HG03520 (cell line): Measurements from ENCODE around the gene CCDC85C.

ENCODE experiments used
- ATAC-seq: cut with Tn5 transposase; IDR thresholded peaks from one replicate; pipeline ENCODE4 v1.9.1; 2021; ENCODE audit warnings: mild to moderate bottlenecking, moderate library complexity; ENCODE audit not compliant: unreplicated experiment

The CCDC85C gene

GRCh38 chr14:99524804-99525698 is 79.0 kb downstream of the CCDC85C start:
- no peak for ATAC-seq

GRCh38 chr14:99524091-99524661 is 79.8 kb downstream of the CCDC85C start:
- no peak for ATAC-seq

- no peak for ATAC-seq
Measured at GRCh38 chr14:99523704-99524055, 80.3 kb downstream of the CCDC85C start.

GRCh38 chr14:99522934-99523703 is 80.9 kb downstream of the CCDC85C start:
- ATAC-seq: no peak

GRCh38 chr14:99522457-99522891 is 81.5 kb downstream of the CCDC85C start:
- no peak for ATAC-seq

GRCh38 chr14:99522025-99522401 is 82.0 kb downstream of the CCDC85C start:
- ATAC-seq: no peak

GRCh38 chr14:99521176-99522024 is 82.6 kb downstream of the CCDC85C start:
- ATAC-seq: no peak

- ATAC-seq: no peak
Measured at GRCh38 chr14:99520571-99521081, 83.4 kb downstream of the CCDC85C start.

- ATAC-seq: no peak
Measured at GRCh38 chr14:99519931-99520421, 84.0 kb downstream of the CCDC85C start.

GRCh38 chr14:99519347-99519881 is 84.6 kb downstream of the CCDC85C start:
- ATAC-seq: no peak

- ATAC-seq: peak; percentile 66
Measured at GRCh38 chr14:99518441-99519346, 85.3 kb downstream of the CCDC85C start.

- ATAC-seq: no peak
Measured at GRCh38 chr14:99517643-99518381, 86.2 kb downstream of the CCDC85C start.

- no peak for ATAC-seq
Measured at GRCh38 chr14:99516871-99517642, 87.0 kb downstream of the CCDC85C start.

GRCh38 chr14:99516156-99516870 is 87.7 kb downstream of the CCDC85C start:
- no peak for ATAC-seq

- ATAC-seq: no peak
Measured at GRCh38 chr14:99515301-99516155, 88.5 kb downstream of the CCDC85C start.
